Stimulated activated CD4-positive, alpha-beta T cell treated with anti-CD3 and anti-CD28 coated beads, Interleukin-4, amount 100 ng/mL, for 24 hours (primary cell): Measurements from ENCODE around the gene MYBL2.

Experiments used
- DNase-seq: peaks from one replicate; pipeline ENCODE4 v3.0.0-alpha.2; 2020

The MYBL2 gene

GRCh38 chr20:43686820-43687219, 19.9 kb downstream of the MYBL2 start:
- no peak for DNase-seq

GRCh38 chr20:43689165-43689564, 22.3 kb downstream of the MYBL2 start:
- no peak for DNase-seq

- DNase-seq: no peak
These were observed 24.2 kb downstream of the MYBL2 start for GRCh38 chr20:43690943-43691598.

- DNase-seq: peak; percentile 68
These were observed 25.1 kb downstream of the MYBL2 start for GRCh38 chr20:43691928-43692524.

- no peak for DNase-seq
These were observed 27.8 kb downstream of the MYBL2 start for GRCh38 chr20:43694763-43695162.

- DNase-seq: no peak
These were observed 28.7 kb downstream of the MYBL2 start for GRCh38 chr20:43695571-43695970.

GRCh38 chr20:43699941-43700565, 33.1 kb downstream of the MYBL2 start:
- DNase-seq: no peak

GRCh38 chr20:43700627-43701026, 33.7 kb downstream of the MYBL2 start:
- no peak for DNase-seq

GRCh38 chr20:43702502-43702901, 35.6 kb downstream of the MYBL2 start:
- no peak for DNase-seq

GRCh38 chr20:43710370-43711044, 43.6 kb downstream of the MYBL2 start:
- DNase-seq: no peak

GRCh38 chr20:43711098-43711654, 44.3 kb downstream of the MYBL2 start:
- DNase-seq: no peak

- DNase-seq: no peak
These were observed 48.1 kb downstream of the MYBL2 start for GRCh38 chr20:43715044-43715443.

GRCh38 chr20:43715511-43715910, 48.6 kb downstream of the MYBL2 start:
- DNase-seq: no peak

GRCh38 chr20:43716123-43716522, 49.2 kb downstream of the MYBL2 start:
- no peak for DNase-seq

- DNase-seq: no peak
These were observed 50.1 kb downstream of the MYBL2 start for GRCh38 chr20:43716757-43717615.

- no peak for DNase-seq
These were observed 50.7 kb downstream of the MYBL2 start for GRCh38 chr20:43717616-43717995.

GRCh38 chr20:43720007-43720406, 53.1 kb downstream of the MYBL2 start:
- no peak for DNase-seq

- DNase-seq: no peak
These were observed 54.1 kb downstream of the MYBL2 start for GRCh38 chr20:43721097-43721428.

- DNase-seq: no peak
These were observed 54.7 kb downstream of the MYBL2 start for GRCh38 chr20:43721429-43722152.

GRCh38 chr20:43722153-43722505, 55.2 kb downstream of the MYBL2 start:
- peak; percentile 64 for DNase-seq

- DNase-seq: no peak
These were observed 56.3 kb downstream of the MYBL2 start for GRCh38 chr20:43723186-43723585.

- no peak for DNase-seq
These were observed 56.8 kb downstream of the MYBL2 start for GRCh38 chr20:43723735-43724134.
